Vagina (tissue), 2 donors: ENCODE data around the gene PACSIN1.

Experiments
- POLR2A ChIP-seq, 2 donors: fragments of 450-650 bp; IDR thresholded peaks; one replicate each; pipeline ENCODE4 v1.6.1; 2017; ENCODE audit warnings: antibody characterized with exemption in 2 of 2, mild to moderate bottlenecking in 2 of 2, moderate library complexity in 2 of 2
- TF ChIP-seq, protein P1 (sequence below), 3 experiments: fragments of 450-650 bp in 2 of 3; fragments of 200-600 bp in 1 of 3; sonication (generic) in 1 of 3; IDR thresholded peaks; one replicate each; pipeline ENCODE4 v1.5.1; 2017 to 2019; ENCODE audit warnings: antibody characterized with exemption in 3 of 3, mild to moderate bottlenecking in 2 of 3, moderate library complexity in 2 of 3

DNA sequence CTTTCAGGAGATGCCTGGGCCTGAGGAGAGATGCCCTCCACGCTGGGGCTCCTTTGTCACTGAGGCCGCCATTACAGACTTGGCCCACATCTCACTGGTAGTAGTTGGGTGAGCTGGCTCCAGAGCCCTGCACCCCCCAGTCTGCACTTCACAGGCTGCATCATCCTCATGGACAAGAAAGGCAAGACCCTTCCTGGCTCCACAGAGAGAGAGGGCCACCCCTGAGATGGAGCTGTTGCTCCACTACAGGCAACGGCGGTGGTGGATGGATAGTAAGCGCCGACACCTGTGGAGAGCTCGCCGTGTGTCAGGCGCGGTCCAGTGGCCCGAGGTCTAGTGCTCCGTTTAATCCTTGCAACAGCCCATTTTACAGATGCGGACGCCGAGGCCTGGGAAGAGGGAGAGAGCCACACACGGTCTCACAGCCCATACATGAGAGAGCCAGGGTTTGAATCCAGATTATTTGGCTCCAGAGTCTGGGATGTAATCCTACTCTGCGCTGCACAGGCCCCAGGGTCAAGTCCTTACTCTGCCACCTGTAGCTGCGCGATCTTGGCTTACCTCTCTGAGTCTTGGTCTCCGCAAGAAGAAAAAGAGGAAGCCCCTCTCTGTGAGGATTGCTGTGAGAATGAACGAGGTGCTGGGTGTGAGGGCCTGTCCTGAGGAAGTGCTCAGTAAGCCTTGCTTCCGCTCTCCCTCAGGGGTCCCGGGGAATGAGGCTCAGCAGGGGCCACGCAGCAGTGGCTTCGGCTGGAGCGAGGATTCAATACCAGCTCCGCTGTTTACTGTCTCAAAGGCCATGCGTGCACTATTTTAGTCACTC, 55.8 kb downstream of the PACSIN1 start:
- TF ChIP-seq, protein P1, sequence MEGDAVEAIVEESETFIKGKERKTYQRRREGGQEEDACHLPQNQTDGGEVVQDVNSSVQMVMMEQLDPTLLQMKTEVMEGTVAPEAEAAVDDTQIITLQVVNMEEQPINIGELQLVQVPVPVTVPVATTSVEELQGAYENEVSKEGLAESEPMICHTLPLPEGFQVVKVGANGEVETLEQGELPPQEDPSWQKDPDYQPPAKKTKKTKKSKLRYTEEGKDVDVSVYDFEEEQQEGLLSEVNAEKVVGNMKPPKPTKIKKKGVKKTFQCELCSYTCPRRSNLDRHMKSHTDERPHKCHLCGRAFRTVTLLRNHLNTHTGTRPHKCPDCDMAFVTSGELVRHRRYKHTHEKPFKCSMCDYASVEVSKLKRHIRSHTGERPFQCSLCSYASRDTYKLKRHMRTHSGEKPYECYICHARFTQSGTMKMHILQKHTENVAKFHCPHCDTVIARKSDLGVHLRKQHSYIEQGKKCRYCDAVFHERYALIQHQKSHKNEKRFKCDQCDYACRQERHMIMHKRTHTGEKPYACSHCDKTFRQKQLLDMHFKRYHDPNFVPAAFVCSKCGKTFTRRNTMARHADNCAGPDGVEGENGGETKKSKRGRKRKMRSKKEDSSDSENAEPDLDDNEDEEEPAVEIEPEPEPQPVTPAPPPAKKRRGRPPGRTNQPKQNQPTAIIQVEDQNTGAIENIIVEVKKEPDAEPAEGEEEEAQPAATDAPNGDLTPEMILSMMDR (IDR thresholded peaks at IDR 0.05) = no peak
- no peak for TF ChIP-seq POLR2A (IDR thresholded peaks at IDR 0.05)
